Right atrium auricular region (tissue), 2 donors: ENCODE measurements around the gene ZC2HC1B. TPM values are rescaled to one million over a fixed set of nuclear protein-coding genes. Genes with fewer than 3 reads are reported as not detected.
"Not testable (repeated sequence)": the region's sequence is repeated elsewhere in the genome, so short reads cannot be mapped to it uniquely, and the experiment has no call there.

Source experiments
- DNase-seq: peaks from one replicate; pipeline ENCODE4 v3.0.0-alpha.2; 2019; ENCODE audit warnings: low spot score
- H3K27ac ChIP-seq, 2 donors: fragments of 200-600 bp; sonication (generic); 1 replicate in 1 of 2; 2 replicates in 1 of 2; pipeline ENCODE4 v1.5.1; 2016 to 2019
- H3K27me3 ChIP-seq, 2 donors: fragments of 200-600 bp; sonication (generic); one replicate each; pipeline versions ENCODE4 v1.5.1 to v1.6.0; 2017 to 2019
- H3K36me3 ChIP-seq: fragments of 200-600 bp; sonication (generic); one replicate; pipeline ENCODE4 v1.5.1; 2016
- H3K4me1 ChIP-seq, 2 donors: fragments of 200-600 bp; sonication (generic); one replicate each; pipeline versions ENCODE4 v1.5.1 to v1.6.0; 2017 to 2019
- H3K4me3 ChIP-seq, 2 donors: fragments of 200-600 bp; sonication (generic); 1 replicate in 1 of 2; 2 replicates in 1 of 2; pipeline ENCODE4 v1.5.1; 2017 to 2019; ENCODE audit warnings: mild to moderate bottlenecking in 1 of 2, moderate library complexity in 1 of 2
- H3K9me3 ChIP-seq, 2 donors: fragments of 200-600 bp; sonication (generic); one replicate each; pipeline ENCODE4 v1.5.1; 2019
- total RNA-seq, 2 donors: library from RNA; depleted of rRNA; stranded (reverse); fragments of >200 nt; gene quantifications; one replicate each; pipeline ENCODE4 v1.1.0, GENCODE V29; 2016
- TF ChIP-seq, protein P1 (sequence below), 2 donors: fragments of 200-600 bp; sonication (generic); IDR thresholded peaks; one replicate each; pipeline ENCODE4 v1.5.1; 2019; ENCODE audit warnings: antibody characterized with exemption in 2 of 2

Gene ZC2HC1B
- total RNA-seq, 2 donors from 2014 or later: not detected

DNA sequence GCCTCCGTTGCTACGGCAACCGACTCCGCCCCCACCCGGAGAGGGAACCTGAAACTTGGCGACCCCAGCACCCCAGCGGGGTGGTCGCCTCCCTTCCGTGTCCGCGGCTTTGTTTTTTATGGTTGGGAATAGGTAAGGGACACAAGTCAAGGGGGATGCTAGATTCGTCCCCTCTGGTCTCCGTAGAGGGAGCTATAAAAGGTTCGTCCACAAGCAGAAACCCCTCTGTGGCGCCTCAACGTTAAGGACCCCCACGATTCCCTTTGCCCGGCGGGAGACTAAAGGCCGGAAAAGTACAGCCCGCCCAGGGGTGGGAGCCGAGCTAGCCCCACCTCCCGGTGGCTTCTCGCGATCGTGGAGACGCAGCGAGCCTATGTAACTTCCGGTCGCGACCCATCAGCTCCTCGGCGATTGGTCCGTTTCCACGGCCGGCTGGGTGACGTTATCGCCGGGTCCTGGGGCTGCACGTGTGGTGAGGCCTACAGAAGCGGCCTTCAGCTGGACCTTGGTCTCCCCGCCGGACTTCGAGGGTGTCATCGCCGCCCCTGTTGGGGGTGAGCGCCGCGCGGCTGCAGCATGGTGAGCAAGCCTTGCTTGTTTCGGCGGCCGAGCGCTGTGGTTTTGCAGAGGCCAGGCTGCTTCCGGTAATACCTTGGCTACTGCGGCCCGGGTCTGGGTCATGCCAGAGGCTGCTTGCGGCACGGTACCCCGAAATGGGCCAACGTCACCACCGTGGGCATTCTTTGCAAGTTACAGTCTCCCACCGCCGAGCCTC is 21.2 kb upstream of the ZC2HC1B start, which contains the start of gene LTV1:
Gene LTV1 (plus strand): TSS at position 437 of the 775 bp plus-strand sequence. CDS start 140 bp downstream, at position 577.
- no peaks in the 10 kb centered on the region for H3K9me3 ChIP-seq

DNA sequence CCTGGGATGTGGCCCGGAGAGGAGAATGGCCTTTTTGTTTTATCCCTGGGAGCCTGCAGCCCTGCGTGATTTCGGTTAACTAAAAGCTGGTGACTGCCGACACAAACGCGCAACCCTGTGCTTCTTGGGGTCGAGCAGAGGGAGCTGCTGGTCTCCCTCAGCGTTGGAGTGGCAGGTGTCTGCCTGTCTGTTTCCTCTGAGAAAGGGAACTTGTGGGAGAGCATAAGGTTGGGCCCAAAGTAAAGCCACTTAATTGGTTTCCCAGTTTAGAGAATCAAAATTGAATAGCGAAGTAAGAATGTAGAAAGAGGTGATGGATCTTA is 20.6 kb upstream of the ZC2HC1B start:
- TF ChIP-seq, protein P1, sequence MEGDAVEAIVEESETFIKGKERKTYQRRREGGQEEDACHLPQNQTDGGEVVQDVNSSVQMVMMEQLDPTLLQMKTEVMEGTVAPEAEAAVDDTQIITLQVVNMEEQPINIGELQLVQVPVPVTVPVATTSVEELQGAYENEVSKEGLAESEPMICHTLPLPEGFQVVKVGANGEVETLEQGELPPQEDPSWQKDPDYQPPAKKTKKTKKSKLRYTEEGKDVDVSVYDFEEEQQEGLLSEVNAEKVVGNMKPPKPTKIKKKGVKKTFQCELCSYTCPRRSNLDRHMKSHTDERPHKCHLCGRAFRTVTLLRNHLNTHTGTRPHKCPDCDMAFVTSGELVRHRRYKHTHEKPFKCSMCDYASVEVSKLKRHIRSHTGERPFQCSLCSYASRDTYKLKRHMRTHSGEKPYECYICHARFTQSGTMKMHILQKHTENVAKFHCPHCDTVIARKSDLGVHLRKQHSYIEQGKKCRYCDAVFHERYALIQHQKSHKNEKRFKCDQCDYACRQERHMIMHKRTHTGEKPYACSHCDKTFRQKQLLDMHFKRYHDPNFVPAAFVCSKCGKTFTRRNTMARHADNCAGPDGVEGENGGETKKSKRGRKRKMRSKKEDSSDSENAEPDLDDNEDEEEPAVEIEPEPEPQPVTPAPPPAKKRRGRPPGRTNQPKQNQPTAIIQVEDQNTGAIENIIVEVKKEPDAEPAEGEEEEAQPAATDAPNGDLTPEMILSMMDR (IDR thresholded peaks at IDR 0.05): no peak
- DNase-seq: no peak

More for the DNA sequence above, 21.2 kb upstream of the ZC2HC1B start, which contains the start of gene LTV1:
- H3K27me3 ChIP-seq: no peaks in the 10 kb centered on the region
- peaks cover 0 to 18% of the 10 kb centered on the region in 2 donors for H3K4me1 ChIP-seq
- peaks cover 36% of the 10 kb centered on the region for H3K36me3 ChIP-seq
- peak within 1 kb of the TSS; percentile 94 to 95 for H3K27ac ChIP-seq
- DNase-seq: peak; percentile 98
- peak within 1 kb of the TSS; percentile 69 to 75 for H3K4me3 ChIP-seq
- TF ChIP-seq, protein P1 (IDR thresholded peaks at IDR 0.05): no peak

DNA sequence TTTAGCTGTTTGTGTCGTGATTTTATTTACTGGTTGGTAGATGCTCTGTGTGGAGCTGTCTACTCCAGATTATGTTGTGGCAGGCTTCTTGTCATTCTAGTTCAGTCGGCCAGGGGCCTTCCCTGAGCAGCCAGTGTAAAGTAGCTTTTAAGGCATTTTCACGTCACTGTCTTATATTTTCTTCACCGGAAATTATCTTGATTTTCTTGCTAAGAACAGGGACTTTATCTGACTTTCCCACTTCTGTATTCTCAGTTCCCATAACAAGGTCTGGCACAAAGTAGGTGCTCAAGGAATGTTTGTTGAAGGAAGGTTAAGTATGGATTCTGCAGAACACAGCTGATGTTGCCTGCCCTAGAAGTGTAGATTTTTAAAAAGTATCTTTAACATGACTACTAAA is 20.3 kb upstream of the ZC2HC1B start:
- peak overlapping the region; percentile 94 to 95 for H3K27ac ChIP-seq
- no peaks in the 10 kb centered on the region for H3K9me3 ChIP-seq
- TF ChIP-seq, protein P1 (IDR thresholded peaks at IDR 0.05): no peak
- H3K27me3 ChIP-seq: no peaks in the 10 kb centered on the region
- peaks cover 44% of the 10 kb centered on the region for H3K36me3 ChIP-seq
- H3K4me1 ChIP-seq: peaks cover 0 to 18% of the 10 kb centered on the region in 2 donors
- peak overlapping the region; percentile 69 to 75 for H3K4me3 ChIP-seq
- no peak for DNase-seq

More for the DNA sequence above, 20.6 kb upstream of the ZC2HC1B start:
- peaks cover 0 to 18% of the 10 kb centered on the region in 2 donors for H3K4me1 ChIP-seq
- peak overlapping the region; percentile 94 to 95 for H3K27ac ChIP-seq
- H3K4me3 ChIP-seq: peak overlapping the region; percentile 69 to 75
- no peaks in the 10 kb centered on the region for H3K9me3 ChIP-seq
- H3K27me3 ChIP-seq: no peaks in the 10 kb centered on the region
- H3K36me3 ChIP-seq: peaks cover 41% of the 10 kb centered on the region

DNA sequence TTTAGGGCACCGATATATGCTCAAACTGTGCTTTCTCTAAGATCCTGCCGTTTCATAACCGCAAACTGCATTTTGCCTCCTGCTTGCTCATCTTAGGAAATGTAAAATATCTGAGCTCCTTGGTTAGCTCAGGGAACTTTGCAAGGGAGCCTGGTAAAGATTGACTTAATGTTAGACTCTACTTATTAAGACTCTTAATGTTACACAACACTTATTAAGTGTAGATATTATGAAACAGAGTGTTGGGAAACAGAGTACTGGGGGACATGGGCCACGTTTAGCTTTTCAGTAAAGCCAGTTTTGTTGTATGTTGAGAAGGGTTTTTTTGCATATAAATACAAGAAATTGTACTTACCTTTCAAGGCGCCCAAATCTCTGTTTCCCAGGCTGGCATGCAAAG is 19.2 kb upstream of the ZC2HC1B start:
- H3K9me3 ChIP-seq: no peaks in the 10 kb centered on the region
- TF ChIP-seq, protein P1 (IDR thresholded peaks at IDR 0.05): no peak
- no peak for DNase-seq
- peaks cover 0 to 18% of the 10 kb centered on the region in 2 donors for H3K4me1 ChIP-seq
- no peak overlapping the region for H3K27ac ChIP-seq
- peaks cover 53% of the 10 kb centered on the region for H3K36me3 ChIP-seq
- no peaks in the 10 kb centered on the region for H3K27me3 ChIP-seq
- no peak overlapping the region for H3K4me3 ChIP-seq

DNA sequence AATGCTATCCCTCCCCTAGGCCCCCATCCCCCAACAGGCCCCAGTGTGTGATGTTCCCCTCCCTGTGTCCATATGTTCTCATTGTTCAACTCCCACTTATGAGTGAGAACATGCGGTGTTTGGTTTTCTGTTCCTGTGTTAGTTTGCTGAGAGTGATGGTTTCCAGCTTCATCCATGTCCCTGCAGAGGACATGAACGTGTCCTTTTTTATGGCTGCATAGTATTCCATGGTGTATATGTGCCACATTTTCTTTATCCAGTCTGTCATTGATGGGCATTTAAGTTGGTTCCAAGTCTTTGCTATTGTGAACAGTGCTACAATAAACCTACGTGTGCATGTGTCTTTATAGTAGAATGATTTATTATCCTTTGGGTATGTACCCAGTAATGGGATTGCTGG is 12.6 kb upstream of the ZC2HC1B start:
- not testable (repeated sequence) for DNase-seq, H3K4me3 ChIP-seq, H3K27ac ChIP-seq, H3K27me3 ChIP-seq, H3K4me1 ChIP-seq
- Histone ChIP-seq H3K36me3 (peaks cover 79% of the 10 kb centered on the region), H3K9me3 (peaks cover 0 to 19% of the 10 kb centered on the region in 2 donors)

DNA sequence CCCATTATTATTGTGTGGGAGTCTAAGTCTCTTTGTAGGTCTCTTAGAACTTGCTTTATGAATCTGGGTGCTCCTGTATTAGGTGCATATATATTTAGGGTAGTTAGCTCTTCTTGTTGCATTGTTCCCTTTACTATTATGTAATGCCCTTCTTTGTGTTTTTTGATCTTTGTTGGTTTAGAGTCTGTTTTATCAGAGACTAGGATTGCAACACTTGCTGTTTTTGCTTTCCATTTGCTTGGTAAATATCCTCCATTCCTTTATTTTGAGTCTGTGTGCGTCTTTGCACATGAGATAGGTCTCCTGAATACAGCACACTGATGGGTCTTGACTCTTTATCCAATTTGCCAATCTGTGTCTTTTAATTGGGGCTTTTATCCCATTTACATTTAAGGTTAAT is 9.2 kb upstream of the ZC2HC1B start:
- H3K27ac ChIP-seq: not testable (repeated sequence)

DNA sequence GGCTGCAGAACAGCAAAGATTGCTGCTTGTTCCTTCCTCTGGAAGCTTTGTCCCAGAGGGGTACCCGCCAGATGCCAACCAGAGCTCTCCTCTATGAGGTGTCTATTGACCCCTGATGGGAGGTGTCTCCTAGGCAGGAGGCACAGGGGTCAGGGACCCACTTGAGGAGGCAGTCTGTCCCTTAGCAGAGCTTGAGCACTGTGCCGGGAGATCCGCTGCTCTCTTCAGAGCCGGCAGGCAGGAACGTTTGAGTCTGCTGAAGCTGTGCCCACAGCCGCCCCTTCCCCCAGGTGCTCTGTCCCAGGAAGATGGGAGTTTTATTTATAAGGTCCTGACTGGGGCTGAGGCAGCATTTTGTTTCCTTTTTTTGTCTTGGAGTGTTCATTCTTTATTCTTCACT is 7.5 kb upstream of the ZC2HC1B start:
- Histone ChIP-seq H3K9me3 (peaks cover 0 to 23% of the 10 kb centered on the region in 2 donors), H3K36me3 (peaks cover 86% of the 10 kb centered on the region)
- H3K27me3 ChIP-seq, DNase-seq, H3K27ac ChIP-seq, H3K4me1 ChIP-seq, H3K4me3 ChIP-seq: not testable (repeated sequence)

More for the DNA sequence above, 9.2 kb upstream of the ZC2HC1B start:
- peaks cover 0 to 23% of the 10 kb centered on the region in 2 donors for H3K9me3 ChIP-seq
- peaks cover 82% of the 10 kb centered on the region for H3K36me3 ChIP-seq
- DNase-seq, H3K27me3 ChIP-seq, H3K4me1 ChIP-seq, H3K4me3 ChIP-seq: not testable (repeated sequence)
